OCI-LY3 (cell line): ENCODE results near the gene ALKAL2.

Source experiments
- H2AFZ ChIP-seq: fragments of 200-600, 300-600 bp; shearing (Covaris generic); 2 replicates; pipeline ENCODE4 v1.6.0; 2014; ENCODE audit warnings: antibody characterized with exemption, low read depth, low read length
- H3K27ac ChIP-seq: fragments of 200-600, 300-600 bp; sonication (generic); 2 replicates; pipeline ENCODE4 v1.5.1; 2014; ENCODE audit warnings: mild to moderate bottlenecking, low read length, moderate library complexity, mixed read lengths
- H3K27me3 ChIP-seq: fragments of 200-600, 300-600 bp; sonication (generic); 2 replicates; pipeline ENCODE4 v1.6.1; 2014; ENCODE audit warnings: low read depth, low read length, mixed read lengths
- H3K36me3 ChIP-seq: fragments of 200-600, 300-600 bp; sonication (generic); replicated peaks from 2 replicates; pipeline ENCODE3; 2014; ENCODE audit warnings: low read depth, low read length, mixed read lengths
- H3K4me1 ChIP-seq: fragments of 300-600, 200-600 bp; sonication (generic); 2 replicates; pipeline ENCODE4 v1.6.1; 2014; ENCODE audit warnings: low read length, mixed read lengths
- H3K4me2 ChIP-seq: fragments of 200-600, 300-600 bp; sonication (generic); 2 replicates; pipeline ENCODE4 v1.6.1; 2014; ENCODE audit warnings: low read length, mixed read lengths
- H3K4me3 ChIP-seq: fragments of 300-600, 200-600 bp; sonication (generic); 2 replicates; pipeline ENCODE4 v1.5.1; 2014; ENCODE audit warnings: antibody characterized with exemption, mild to moderate bottlenecking, low read length, moderate library complexity
- H3K79me2 ChIP-seq: fragments of 300-600, 200-600 bp; shearing (Covaris generic); 2 replicates; pipeline ENCODE4 v1.6.1; 2014; ENCODE audit warnings: mild to moderate bottlenecking, low read length, mixed read lengths
- H3K9ac ChIP-seq: fragments of 300-600, 200-600 bp; shearing (Covaris generic); 2 replicates; pipeline ENCODE4 v1.6.0; 2014; ENCODE audit warnings: mild to moderate bottlenecking, low read length, moderate library complexity
- H3K9me3 ChIP-seq: fragments of 200-600, 300-600 bp; shearing (Covaris generic); 2 replicates; pipeline ENCODE4 v1.6.1; 2014; ENCODE audit warnings: low read length, mixed read lengths; ENCODE audit not compliant: insufficient read depth
- H4K20me1 ChIP-seq: fragments of 200-600, 300-600 bp; sonication (generic); 2 replicates; pipeline ENCODE4 v1.6.1; 2016; ENCODE audit warnings: low read length, mixed read lengths; ENCODE audit not compliant: insufficient read depth
- EZH2phosphoT487 ChIP-seq: fragments of 200-600 bp; shearing (Covaris generic); IDR thresholded peaks from 2 replicates; pipeline ENCODE4 v1.6.1; 2018; ENCODE audit warnings: antibody characterized with exemption, mixed run types, low read depth
- TF ChIP-seq, protein P1 (sequence below): fragments of 200-600, 300-600 bp; sonication (generic); IDR thresholded peaks from 2 replicates; pipeline ENCODE4 v1.5.1; 2014; ENCODE audit warnings: antibody characterized with exemption, low read length, low read depth

The ALKAL2 gene

DNA sequence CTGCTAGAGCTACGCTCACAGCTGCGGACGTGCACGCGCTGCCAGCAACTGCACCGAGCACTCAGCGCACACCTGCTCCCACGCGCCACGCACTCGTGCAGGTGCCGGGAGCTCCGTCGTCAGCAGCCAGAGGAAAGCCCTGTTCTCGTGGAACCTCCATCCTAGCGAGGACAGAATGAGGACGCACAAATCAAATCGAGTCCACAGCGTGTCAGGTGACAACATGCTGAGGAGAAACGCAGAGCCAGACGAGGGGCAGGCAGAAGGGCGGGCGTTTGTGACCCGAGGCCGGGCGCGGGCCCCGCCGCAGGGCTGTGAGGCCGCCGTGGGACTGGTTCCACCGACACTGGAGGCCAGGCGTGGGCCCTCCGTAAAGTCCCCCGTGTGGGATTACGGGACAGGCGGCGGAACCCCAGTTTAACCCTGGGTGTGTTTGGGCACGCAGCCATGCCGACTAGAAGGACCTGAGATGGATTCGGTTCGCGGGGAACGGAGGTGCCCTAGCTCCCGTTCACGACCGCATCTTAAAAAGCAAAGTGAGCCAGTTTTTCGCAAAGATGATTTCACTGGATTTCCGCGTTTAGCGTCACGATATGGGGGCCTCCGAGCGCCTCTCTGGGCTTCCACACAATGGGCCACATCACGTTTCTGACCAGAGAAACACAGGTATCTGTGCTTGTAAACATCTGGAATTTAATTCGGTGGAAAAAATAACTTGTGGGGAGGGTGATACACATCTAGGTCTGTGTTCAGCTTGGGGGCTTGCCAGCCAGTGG, 26.9 kb upstream of the ALKAL2 start:
- Histone ChIP-seq H3K4me3 (no peak overlapping the region), H3K4me2 (no peak overlapping the region), H3K4me1 (no peaks in the 10 kb centered on the region), H4K20me1 (no peaks in the 10 kb centered on the region), H3K9me3 (no peaks in the 10 kb centered on the region), H3K36me3 (no peaks in the 10 kb centered on the region), H3K27me3 (no peaks in the 10 kb centered on the region), H3K9ac (no peak overlapping the region), H3K79me2 (no peaks in the 10 kb centered on the region), H3K27ac (no peak overlapping the region), H2AFZ (no peak overlapping the region)
- TF ChIP-seq, protein P1, sequence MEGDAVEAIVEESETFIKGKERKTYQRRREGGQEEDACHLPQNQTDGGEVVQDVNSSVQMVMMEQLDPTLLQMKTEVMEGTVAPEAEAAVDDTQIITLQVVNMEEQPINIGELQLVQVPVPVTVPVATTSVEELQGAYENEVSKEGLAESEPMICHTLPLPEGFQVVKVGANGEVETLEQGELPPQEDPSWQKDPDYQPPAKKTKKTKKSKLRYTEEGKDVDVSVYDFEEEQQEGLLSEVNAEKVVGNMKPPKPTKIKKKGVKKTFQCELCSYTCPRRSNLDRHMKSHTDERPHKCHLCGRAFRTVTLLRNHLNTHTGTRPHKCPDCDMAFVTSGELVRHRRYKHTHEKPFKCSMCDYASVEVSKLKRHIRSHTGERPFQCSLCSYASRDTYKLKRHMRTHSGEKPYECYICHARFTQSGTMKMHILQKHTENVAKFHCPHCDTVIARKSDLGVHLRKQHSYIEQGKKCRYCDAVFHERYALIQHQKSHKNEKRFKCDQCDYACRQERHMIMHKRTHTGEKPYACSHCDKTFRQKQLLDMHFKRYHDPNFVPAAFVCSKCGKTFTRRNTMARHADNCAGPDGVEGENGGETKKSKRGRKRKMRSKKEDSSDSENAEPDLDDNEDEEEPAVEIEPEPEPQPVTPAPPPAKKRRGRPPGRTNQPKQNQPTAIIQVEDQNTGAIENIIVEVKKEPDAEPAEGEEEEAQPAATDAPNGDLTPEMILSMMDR: no peak
- no peak for TF ChIP-seq EZH2phosphoT487

DNA sequence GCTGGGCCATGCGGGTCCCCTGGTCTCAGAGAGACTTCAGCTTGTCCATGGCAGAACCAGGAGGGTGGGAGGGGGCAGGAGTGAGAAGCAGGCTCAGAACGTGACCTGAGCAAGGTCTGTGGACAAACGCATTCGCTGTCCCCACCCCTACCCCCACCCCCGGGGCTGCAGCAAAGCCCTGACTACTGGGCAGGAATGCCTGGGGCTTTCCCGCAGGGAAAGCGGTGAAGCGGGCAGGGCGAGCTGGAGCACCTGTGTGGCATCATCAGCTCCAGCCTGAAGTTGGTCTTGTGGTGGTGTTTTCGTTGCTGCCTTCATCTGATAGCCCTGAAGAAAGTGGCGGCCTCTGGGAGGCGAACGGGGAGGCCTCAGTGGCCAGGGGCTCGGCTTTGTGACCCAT, 26.1 kb upstream of the ALKAL2 start:
- TF ChIP-seq EZH2phosphoT487: no peak
- TF ChIP-seq, protein P1: no peak
- H3K4me1 ChIP-seq: no peaks in the 10 kb centered on the region
- H3K27me3 ChIP-seq: no peaks in the 10 kb centered on the region
- H2AFZ ChIP-seq: no peak overlapping the region
- H3K27ac ChIP-seq: no peak overlapping the region
- H3K4me2 ChIP-seq: no peak overlapping the region
- H3K36me3 ChIP-seq: no peaks in the 10 kb centered on the region
- no peak overlapping the region for H3K4me3 ChIP-seq
- no peaks in the 10 kb centered on the region for H3K79me2 ChIP-seq
- H4K20me1 ChIP-seq: no peaks in the 10 kb centered on the region
- H3K9me3 ChIP-seq: no peaks in the 10 kb centered on the region
- no peak overlapping the region for H3K9ac ChIP-seq

DNA sequence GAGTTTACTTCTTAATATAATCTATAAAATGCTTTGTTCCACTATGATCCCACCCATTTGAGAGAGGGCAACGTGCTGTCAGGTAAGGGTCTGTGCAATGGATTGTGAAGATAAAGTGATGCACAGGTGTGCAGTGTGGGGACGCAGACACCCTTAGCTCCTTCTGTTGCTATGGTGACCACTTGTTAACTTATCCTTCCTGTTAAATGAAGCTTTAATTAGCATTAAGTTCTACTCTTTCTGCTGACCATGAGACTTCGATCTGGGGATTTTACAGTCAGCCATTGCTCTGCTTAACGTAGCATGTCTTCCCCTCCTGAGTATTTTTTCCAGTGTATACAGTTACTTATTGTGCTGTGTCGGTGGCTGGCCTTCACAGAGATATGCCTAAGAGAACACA, 23.1 kb upstream of the ALKAL2 start:
- no peaks in the 10 kb centered on the region for H3K27me3 ChIP-seq
- H3K4me2 ChIP-seq: no peak overlapping the region
- no peak overlapping the region for H3K27ac ChIP-seq
- no peak for TF ChIP-seq EZH2phosphoT487
- TF ChIP-seq, protein P1: no peak
- no peaks in the 10 kb centered on the region for H3K36me3 ChIP-seq
- H3K79me2 ChIP-seq: no peaks in the 10 kb centered on the region
- no peaks in the 10 kb centered on the region for H4K20me1 ChIP-seq
- H3K4me1 ChIP-seq: no peaks in the 10 kb centered on the region
- no peaks in the 10 kb centered on the region for H3K9me3 ChIP-seq
- no peak overlapping the region for H3K9ac ChIP-seq
- no peak overlapping the region for H3K4me3 ChIP-seq
- no peak overlapping the region for H2AFZ ChIP-seq

DNA sequence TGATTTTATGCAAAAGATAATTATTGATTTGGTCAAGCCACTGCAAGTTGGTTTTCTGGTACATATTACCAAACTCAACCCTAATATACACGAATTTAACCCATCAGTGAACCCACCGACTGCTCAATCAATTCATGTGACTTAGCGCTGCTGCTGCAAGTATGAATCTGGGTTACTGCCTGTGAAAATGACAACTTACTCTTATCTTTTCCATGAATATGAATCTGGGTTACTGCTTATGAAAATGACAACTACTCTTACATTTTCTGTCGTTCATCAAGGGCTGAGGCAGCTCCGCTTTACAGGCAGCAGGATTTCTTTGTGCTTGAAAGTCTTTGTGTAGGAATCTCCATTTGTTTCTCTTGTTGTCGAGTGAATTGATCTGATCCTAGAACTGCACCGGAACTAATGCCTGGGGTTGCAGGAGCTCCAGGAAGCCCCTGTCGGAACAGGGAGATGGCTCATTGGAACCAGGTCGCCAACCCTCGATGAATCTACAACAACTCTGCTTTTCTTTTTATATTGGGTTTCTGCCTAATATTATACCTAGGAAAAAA, 22.1 kb upstream of the ALKAL2 start:
- TF ChIP-seq EZH2phosphoT487: no peak
- TF ChIP-seq, protein P1: no peak
- H3K4me1 ChIP-seq: no peaks in the 10 kb centered on the region
- H2AFZ ChIP-seq: no peak overlapping the region
- no peaks in the 10 kb centered on the region for H3K79me2 ChIP-seq
- H3K9ac ChIP-seq: no peak overlapping the region
- no peaks in the 10 kb centered on the region for H3K36me3 ChIP-seq
- H3K9me3 ChIP-seq: no peaks in the 10 kb centered on the region
- no peaks in the 10 kb centered on the region for H4K20me1 ChIP-seq
- H3K4me2 ChIP-seq: no peak overlapping the region
- no peaks in the 10 kb centered on the region for H3K27me3 ChIP-seq
- no peak overlapping the region for H3K4me3 ChIP-seq
- no peak overlapping the region for H3K27ac ChIP-seq
